Activated effector memory CD4-positive, alpha-beta T cell treated with Interleukin-2 at 50 U/mL for 16 hours (primary cell): ENCODE measurements around the gene GAS6.
"Not testable (repeated sequence)": the region's sequence is repeated elsewhere in the genome, so short reads cannot be mapped to it uniquely, and the experiment has no call there.

Experiments
- DNase-seq: peaks from one replicate; pipeline ENCODE4 v3.0.0-alpha.2; 2020

GAS6 gene

DNA sequence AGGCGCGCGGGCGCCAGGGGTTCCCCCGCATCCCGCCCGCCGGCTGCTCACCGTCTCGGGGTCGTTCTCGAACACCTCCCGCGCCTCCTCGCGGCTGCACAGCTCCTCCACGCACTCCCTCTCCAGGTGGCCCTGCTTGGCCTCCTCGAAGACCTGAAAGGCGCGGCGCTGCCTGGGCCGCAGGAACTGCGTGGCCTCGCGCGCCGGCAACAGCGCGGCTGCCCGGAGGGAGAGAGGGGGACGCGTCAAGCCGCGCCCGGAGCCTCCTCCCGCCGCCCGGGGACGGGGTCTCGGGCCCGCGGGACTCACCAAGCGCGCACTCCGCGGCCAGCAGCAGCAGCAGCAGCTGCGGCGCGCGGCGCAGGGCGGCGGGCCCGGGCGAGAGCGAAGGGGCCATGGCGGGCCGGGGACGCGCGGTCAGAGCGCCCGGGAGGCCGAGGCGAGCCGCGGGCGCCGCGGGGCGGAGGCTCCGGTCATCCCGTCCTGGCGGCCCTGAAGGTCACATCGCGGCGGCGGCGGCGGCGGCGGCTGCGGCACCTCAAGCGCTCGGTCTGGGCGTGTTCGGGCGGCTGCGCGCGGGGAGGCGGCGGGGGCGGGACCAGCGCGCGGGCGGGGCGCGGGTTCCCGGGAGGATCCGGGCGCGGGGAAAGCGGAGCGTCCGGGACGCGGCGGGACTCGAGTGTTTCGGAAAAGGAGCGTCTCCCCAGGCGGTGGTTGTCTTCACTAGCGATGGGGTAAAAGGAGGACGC is at the start of gene GAS6:
Gene GAS6 (minus strand): TSS at position 553 of the 749 bp plus-strand sequence. CDS start 156 bp downstream, at position 397.
- no peak for DNase-seq

DNA sequence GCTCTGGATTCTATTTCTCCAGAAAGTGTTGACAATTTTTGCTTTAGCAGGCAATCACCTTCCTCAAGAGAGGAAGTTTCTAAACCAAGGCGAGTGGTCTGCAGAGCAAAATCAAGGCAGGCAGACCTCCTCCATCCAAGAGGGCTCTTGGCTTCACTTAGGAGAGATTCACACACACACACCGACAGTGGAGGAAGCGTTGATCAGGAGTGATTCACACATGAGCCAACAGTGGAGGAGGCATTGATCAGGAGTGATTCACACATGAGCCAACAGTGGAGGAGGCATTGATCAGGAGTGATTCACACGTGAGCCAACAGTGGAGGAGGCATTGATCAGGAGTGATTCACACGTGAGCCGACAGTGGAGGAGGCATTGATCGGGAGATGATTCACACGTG is 49.5 kb upstream of the GAS6 start:
- not testable (repeated sequence) for DNase-seq

DNA sequence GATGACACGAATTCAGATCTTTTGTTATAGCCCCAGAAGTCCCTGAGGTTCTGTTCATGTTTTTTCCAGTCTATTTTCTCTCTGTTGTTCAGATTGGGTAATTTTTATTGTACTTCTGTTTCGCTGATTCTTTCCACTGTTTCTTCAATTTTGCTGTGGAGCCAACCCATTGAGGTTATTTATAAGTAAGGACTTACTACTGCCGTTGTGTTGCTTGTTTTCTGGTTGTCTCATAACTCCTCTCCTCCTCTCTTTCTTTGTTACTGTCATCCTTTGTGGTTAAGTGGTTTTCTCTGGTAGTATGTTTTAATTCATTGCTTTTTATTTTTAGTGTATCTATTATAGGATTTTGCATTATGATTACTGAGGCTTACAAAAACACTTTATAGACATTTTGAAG is 48.7 kb upstream of the GAS6 start:
- DNase-seq = no peak

DNA sequence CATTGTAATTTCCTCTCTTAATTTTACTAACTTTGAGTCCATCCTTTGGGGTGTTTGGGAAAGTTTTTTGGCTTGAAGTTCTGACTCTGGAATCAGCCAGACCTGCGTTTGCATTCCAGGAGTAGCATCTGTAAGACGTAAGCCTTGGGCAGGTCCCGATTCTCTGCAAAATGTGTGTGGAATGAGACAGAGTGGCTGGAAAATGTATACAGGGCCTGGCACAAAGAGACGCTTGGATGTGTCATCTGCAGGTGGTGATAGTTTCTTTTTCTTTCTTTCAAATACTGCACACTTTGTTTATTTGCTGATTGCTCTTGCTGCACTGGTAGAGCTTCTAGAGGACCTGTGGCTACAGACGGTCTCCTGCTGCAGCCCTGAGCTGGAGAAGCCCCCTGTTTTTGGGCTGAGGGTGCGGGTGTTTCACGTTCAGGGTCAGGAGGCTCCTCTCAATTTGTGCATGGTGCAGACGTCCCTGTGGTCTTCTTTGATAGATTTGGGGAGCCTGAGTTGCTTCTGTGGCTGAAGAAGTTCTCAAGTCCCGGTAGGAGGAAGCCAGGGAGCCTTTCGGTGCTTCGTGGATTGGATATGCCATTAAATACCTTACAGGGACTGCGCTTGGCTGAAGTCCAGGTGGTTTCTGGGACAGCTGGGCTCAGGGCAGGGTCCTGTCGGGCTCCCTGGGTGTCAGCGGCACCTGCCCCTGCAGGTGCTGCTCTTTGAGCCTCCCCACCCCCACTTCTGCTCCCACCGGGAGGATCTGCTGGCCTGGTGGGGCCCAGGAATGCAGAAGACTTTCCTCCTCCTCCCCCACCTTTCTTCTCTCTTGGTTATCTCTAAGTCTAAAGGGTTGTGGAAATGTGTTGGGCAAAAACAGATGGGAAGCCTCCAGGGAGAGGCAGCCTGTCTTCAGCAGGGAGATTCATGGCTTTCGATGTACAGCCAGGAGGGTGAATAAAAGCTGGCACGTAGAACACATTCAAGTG is 44.0 kb upstream of the GAS6 start:
- DNase-seq = no peak

DNA sequence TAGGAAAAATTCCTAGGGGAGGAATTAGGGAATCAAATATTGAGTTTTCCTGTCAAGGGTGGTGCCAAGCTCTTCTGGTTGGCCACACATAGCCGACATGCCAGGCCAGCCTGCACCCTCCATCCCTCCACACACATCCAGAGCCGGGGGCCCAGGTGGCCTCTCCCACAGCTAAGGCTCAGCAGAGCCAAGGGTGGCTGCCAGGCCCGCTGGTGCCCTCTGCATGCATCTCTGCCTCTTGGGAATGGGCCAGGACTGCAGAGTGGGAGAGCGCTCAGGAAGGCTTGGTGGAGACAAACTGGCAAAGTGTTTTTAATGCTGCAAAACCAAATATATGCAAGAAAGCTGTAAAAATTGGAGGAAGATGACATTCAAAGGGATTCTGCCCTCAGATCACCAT is 42.7 kb upstream of the GAS6 start:
- no peak for DNase-seq

DNA sequence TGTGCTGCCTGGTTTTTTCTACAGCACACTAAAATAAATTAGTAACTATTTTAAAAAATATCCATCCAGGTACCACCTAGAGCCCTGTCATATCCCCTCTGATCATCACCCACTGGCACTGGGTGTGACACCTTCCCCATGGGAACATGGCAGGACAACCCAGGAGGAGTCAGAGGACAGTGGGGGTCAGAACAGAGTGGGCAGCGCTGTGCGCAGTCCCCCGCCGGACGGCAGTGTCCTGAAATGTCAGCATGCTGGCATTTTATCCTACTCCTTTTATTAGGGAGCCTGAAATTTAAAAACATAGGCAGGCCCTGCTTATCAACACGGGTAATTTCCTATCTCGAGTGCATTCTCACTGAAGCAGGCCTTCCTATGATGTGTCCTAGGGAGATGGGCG is 42.1 kb upstream of the GAS6 start:
- DNase-seq = no peak

DNA sequence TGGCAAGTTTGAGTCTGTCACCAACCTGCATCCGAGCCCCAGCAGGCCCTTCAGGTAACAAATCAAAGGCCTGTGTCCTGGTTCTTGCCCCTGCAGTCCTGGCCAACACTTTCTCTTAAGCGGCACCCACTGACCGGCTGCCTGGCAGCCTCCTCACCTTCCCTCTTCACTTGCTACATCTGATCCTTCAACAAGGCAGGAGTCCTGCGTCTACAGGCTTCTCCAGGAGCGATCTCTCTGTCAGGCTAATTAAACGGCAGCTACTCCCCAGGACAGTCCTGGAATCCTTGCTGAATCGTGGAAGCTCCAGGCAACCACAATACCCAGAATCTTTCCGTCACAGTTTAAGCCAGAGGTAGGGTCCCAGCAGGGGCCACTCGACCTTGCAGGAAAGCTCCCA is 41.1 kb upstream of the GAS6 start:
- DNase-seq = no peak

DNA sequence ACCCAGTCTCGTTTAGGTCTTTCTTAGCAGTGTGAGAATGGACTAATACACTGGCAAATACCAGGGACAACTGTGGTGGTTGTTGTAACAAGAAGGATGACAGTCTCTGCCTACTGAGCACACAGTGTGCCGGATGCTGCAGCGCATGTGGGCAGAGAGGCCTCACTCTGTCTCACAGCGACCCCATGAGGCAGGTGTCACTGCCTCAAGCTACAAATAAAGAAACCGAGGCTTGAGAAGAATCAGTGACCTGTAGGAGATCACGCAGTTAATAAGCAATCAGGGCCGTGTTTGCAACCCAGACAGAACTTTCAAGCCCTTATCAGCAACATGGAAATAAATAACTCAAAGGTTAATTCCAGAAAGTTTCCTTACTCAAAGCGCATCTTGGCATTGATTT is 40.5 kb upstream of the GAS6 start:
- DNase-seq = peak; percentile 18

DNA sequence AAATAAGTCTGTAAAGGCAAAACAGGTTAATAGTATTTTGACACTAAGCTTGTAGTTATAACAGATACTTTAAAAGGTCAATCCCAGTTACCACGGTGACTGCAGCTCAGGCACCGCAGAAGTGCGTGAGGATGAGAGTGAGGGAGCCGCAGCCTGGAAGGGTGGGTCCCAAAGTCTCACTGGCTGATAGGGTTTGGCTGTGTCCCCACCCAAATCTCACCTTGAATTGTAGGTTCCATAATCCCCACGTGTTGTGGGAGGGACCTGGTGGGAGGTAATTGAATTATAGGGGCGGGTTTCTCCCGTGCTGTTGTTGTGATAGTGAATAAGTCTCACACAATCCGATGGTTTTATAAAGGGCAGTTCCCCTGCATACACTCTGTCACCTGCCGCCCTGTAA is 40.0 kb upstream of the GAS6 start:
- DNase-seq = no peak

DNA sequence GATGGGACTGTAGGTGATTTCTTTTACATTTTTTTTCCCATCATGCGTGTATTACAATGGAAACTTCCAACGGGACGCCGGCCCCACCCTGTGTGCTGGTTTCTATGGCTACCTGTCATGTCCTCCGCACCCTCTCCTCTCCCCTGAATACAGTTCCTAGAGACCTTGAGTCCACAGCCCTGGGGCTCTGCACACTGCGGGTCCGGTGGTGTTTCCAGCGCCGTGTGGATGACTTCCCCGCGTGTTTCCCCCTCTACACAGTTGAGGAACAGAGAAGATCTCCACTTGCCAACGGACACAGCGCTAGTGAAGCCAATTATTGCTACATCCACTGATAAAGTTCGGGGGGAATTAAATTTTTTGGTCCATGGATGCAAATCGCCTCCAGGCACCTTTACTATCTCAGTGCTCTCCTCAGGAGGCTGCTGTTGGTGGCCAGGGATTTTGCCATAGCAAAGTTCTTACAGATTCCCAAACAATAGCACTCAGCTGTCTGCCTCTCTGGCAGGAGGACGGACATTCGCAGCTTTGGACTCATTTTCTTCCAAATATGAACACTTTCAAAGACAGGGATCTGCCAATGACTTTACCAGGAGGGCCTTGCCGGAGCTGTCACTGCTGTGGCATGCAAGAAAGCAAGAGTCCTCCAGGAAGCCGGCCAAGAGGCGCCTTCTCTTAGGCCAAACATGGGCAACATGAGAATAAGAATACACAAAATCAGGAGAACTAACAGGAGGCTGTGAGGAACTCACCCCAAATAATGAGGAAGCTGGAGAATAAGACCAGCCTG is 39.3 kb upstream of the GAS6 start:
- no peak for DNase-seq

DNA sequence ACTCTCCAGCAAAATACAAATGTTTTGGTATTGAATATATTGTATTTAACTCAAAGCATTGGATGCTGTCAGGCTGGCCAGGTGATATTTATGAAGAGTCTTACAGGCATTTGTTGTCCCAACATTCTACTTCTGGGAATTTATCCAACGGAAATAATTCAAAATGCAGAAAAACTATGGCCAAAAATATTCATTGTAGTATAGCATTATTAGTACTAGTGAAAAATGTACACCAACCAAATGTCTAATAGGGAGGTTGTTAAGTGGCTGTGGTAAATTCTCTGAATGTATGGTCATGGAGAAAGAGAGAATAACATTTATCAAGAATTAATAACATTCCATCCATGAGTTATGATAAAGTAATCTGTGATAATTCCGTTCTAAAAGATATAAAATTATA is 38.6 kb upstream of the GAS6 start:
- DNase-seq = no peak

DNA sequence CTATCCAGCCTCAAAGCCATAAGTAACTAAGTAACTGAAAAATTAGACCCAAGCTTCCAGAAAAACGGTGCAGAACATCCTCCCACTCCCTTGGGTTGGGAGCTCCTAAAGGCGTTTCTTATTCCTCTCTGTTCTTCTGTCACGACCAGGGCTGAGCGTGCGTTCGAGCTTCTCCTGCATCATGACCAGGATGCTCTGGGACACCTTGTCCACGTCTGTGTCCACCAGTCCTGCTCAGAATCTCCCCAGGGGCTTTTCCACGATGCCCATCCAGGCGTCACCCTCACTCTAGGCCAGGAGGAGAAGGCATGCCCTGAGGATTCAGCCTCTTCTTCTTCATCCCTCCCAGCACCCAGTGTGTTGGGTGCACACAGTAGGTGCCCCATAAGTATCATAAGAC is 37.8 kb upstream of the GAS6 start:
- no peak for DNase-seq

DNA sequence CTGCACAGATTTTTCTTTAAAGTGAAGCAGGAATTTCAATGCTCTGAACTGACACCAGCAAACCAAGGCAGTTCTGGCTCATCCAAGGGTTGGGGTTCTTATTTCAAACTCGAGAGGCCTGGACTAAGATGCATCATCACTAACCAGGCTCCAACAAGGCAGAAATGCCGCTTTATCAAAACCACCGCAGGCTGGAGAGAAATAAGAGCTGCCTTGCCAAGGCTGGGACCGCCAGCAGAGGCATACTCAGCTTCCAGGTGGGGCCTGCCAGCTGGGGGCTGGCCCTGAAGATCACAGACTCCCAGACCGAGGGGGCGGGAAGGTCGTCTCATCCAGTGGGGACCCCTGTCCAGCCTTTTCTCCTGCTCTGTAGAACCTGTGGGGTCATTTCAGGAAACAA is 37.4 kb upstream of the GAS6 start:
- no peak for DNase-seq

DNA sequence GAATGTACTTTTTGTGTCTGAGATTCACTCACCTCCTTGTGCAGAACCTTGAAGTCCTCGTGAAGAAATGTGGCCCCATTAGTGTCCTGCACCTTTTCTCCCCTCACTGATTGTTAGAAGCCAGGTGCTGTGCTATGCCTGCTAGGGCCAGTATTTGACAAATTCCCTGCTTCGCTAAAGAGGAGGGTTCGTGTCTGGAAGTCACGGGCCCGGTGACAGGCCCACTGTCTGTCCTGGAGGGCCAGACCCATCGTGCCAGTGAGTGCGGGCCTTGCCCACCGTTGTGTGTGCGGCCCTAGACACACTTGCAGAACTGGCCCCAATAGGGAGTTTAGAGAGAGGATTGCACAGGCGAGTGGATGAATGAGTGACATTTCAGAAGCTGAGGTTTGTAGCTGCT is 36.8 kb upstream of the GAS6 start:
- no peak for DNase-seq

DNA sequence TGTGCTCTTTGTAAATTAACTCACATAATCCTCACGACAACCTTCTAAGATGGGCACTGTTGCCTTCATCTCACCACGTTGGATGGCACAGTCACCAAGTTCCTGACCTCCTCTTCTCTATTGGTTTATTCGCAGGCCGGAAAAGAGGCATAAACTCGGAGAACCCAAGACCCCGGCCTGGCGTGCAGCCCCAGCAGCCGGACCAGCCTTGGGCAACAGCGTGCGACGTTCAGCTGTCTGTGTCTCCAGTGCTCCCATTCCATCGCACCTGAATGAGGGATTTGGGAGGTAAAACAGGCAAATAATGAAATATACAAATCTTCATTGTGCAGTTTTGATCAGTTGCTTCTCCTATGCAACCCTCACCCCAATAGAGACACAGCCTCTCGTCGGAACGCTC is 34.5 kb upstream of the GAS6 start:
- DNase-seq = no peak

DNA sequence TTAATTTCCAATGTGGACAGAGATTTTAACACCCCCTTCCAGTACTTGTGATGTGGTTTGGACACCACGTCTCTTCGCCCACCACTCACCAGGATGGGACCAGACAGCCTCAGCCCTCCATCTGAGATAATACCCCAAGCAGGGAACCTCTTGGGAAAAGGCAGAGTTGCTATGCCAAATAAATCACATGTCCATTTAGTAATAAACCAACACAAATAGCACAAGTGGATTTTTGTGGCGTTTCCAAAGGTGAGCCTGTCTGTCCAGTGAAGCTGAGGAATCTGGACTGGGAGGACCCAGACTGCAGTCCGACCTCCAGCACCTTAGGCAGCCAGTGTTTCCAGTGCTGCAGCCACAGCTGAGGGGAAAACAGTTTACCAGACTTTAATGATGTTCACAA is 34.1 kb upstream of the GAS6 start:
- no peak for DNase-seq

DNA sequence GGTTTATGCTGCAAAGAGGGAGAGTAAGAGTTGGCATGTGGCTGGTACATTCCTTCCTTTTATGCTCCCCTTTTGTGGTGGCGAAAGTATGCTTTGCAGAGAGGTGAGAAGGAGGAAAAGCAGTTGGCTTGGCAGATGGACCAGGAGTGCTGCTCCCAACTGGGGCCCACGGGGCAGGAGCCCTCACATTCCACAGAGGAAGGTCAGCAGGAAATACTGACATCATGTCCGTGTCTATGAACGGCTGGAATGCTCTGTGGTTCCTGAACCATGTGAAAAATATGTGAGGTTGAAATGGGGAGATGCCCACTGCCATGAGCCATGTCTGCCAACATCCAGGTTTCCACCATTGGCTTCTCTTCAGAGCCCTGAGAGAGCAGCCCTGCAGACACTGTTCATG is 33.3 kb upstream of the GAS6 start:
- no peak for DNase-seq

DNA sequence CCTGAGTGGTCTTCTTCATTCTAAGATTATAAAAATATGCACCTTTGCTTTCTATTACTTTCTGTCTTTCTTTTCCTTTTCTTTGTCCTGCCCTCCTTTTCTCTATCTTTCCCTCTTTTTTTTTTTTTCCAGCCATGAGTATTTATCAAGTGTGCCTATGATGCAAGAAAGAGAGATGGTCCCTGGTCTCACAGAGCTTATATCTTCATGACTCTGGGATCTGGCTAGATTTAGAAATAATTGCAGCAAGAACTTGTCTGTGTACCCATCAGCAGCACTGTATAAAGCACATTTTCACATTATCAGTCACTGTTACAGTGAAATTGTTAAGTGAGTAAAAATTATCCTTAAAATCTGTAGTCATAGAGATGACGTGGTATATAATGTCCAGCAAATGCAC is 31.6 kb upstream of the GAS6 start:
- no peak for DNase-seq

DNA sequence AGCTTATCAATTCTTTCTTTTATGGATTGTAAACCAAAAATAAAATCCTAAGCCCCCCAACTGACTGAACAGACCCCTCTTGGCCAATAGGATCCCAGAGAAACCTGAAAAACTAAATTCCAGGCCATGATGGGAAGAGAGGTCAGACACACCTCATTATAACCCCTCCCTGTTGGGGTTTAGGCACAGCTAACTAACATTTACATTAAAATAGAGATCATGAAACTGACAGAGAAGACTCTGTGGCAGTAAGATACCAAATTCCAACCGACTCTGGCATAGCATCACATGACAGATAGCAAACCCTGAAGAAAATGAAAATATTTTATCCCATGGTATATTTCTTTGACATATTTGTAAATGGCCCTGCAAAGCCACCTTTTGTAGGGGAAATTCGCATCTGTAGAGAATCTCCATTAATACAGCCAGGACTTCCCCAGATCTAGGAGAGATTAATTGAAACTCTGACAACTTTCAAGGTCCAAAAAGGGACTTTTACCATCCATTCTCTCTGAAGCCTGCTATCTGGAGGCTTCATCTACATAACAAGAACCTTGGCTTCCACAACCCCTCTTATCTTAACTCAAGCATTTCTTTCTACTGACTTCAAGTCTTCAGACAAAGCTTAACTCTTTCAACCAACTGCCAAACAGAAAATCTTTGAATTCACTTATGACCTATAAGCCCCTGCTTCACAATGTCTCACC is 27.1 kb upstream of the GAS6 start:
- no peak for DNase-seq

DNA sequence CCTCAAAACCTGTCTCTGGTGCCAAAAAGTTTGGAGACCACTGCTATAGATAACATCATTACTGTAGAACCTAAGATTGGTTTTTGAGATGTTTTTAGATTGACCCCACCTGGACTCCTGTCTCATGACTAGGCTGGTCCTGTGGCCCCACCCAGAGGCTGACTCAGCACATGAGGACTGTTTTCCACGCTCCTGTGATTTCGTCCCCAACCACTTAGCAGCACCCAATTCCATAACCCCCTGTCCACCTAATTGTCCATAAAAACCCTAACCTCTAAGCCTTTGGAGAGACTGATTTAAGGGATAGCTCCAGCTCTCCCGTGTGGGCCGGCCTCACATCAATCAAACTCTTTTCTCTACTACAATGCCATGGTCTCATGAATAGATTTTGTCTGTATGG is 25.6 kb upstream of the GAS6 start:
- DNase-seq = no peak

DNA sequence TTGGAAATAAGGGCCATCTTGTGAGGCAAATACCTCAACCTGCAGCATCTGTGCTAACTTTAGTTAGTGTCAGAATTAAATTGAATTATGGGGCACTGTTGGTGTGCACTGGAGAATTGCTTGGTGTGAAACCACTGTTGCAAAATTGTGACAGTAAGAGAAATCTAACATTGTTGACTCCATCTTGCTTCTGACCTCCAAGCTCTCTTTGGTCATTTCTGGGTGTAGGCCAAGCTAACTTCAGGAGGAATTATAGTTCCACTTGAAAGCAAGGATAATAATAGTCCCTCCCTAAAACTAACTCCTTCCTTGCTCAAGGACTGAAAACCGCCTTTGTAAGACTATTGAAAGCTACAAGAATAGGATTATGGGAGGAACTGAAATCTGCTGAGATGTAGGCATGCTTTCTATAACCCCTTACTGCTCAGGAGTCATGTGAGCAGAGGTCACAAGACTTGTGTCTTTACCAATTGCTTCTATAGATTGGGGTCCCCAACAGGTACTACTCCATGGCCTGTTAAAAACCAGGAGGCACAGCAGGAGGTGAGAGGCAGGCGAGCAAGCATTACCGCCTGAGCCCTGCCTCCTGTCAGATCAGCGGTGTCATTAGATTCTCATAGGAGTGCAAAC is 24.9 kb upstream of the GAS6 start:
- DNase-seq = no peak

DNA sequence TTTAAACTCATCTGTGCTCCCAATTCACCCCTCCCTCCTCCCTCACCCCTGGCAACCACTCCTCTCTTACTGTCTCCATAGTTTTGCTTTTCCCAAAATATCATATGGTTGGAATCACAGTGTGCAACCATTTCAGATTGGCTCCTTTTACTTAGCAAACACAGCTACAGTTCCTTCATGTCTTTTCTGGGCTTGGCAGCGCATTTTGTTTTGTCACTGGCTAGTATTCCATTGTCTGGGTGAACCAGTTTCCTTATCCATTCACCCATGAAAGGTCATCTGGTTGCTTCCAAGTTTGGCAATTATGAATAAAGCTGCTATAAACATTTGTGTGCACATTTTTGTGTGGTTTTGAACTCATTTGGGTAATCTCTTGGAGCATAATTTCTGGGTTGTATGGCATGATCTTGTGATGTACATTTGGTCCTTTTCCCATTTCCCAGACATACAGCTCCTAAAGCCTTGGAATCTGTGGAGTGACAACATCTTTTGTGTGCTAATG is 23.9 kb upstream of the GAS6 start:
- no peak for DNase-seq
